Measurements from ENCODE around the gene LCLAT1. TPM values are rescaled to one million over a fixed set of nuclear protein-coding genes. Genes with fewer than 3 reads are reported as not detected.

LCLAT1 gene
- 15.5 and 17.8 TPM in 2 replicates for total RNA-seq

GRCh38 chr2:30447149-30448045 is at the start of gene LCLAT1:
TSS of gene LCLAT1 (plus strand) at chr2:30447246. CDS start at chr2:30525591, 78,345 bp downstream.

Other genes with a start within 250 kb of the LCLAT1 start
- 31.1 and 39.8 TPM in 2 replicates for gene LBH, start 215.7 kb upstream of the LCLAT1 start, total RNA-seq

All from epithelial cell of alveolus of lung (primary cell).